HepG2 (cell line): ENCODE measurements around the gene REEP6. TPM values are rescaled to one million over a fixed set of nuclear protein-coding genes. Genes with fewer than 3 reads are reported as not detected.

Experiments used
- CBFB ChIP-seq: sonication (generic); formaldehyde crosslinking; IDR thresholded peaks from 2 replicates; pipeline ENCODE4 v1.4.0; 2020; ENCODE audit warnings: missing genetic modification reagents
- CREB1 ChIP-seq, 2 experiments: fragments of 450-650 bp in 1 of 2; IDR thresholded peaks; 2 replicates each; pipeline ENCODE4 v1.6.1; 2016 to 2017; ENCODE audit warnings: control low read depth in 1 of 2, mild to moderate bottlenecking in 1 of 2, missing compliant biosample characterization in 1 of 2, missing genetic modification characterization in 1 of 2
- FOSL2 ChIP-seq: sonication (generic); formaldehyde crosslinking; IDR thresholded peaks from 2 replicates; pipeline ENCODE4 v1.4.0; 2020; ENCODE audit warnings: missing genetic modification reagents
- FOXC1 ChIP-seq: sonication (generic); formaldehyde crosslinking; IDR thresholded peaks from 2 replicates; pipeline ENCODE4 v1.8.0; 2022; ENCODE audit warnings: mild to moderate bottlenecking, missing genetic modification reagents, borderline replicate concordance
- IKZF5 ChIP-seq: IDR thresholded peaks from 2 replicates; pipeline ENCODE4 v1.6.1; 2018; ENCODE audit warnings: missing genetic modification reagents, mild to moderate bottlenecking, missing compliant biosample characterization
- IRX3 ChIP-seq: sonication (generic); formaldehyde crosslinking; IDR thresholded peaks from 2 replicates; pipeline ENCODE4 v1.8.1; 2023; ENCODE audit warnings: mild to moderate bottlenecking, low read depth, missing genetic modification reagents, borderline replicate concordance
- KDM2A ChIP-seq: sonication (generic); formaldehyde crosslinking; IDR thresholded peaks from 2 replicates; pipeline ENCODE4 v1.4.0; 2020; ENCODE audit warnings: low read depth, missing genetic modification reagents, borderline replicate concordance
- STAT6 ChIP-seq: sonication (generic); formaldehyde crosslinking; IDR thresholded peaks from 2 replicates; pipeline ENCODE4 v1.4.0; 2020; ENCODE audit warnings: missing genetic modification reagents, mild to moderate bottlenecking, borderline replicate concordance
- YEATS2 ChIP-seq: sonication (generic); formaldehyde crosslinking; IDR thresholded peaks from 2 replicates; pipeline ENCODE4 v1.4.0; 2020; ENCODE audit warnings: missing genetic modification reagents, borderline replicate concordance
- ZFP90 ChIP-seq: sonication (generic); formaldehyde crosslinking; IDR thresholded peaks from 2 replicates; pipeline ENCODE4 v1.8.0; 2022; ENCODE audit warnings: missing genetic modification reagents, mild to moderate bottlenecking, inconsistent platforms, borderline replicate concordance
- ZNF251 ChIP-seq: sonication (generic); formaldehyde crosslinking; IDR thresholded peaks from 2 replicates; pipeline ENCODE4 v1.9.0; 2021; ENCODE audit warnings: mild to moderate bottlenecking, missing genetic modification reagents
- ZNF275 ChIP-seq: sonication (generic); formaldehyde crosslinking; IDR thresholded peaks from 2 replicates; pipeline ENCODE4 v1.8.0; 2022; ENCODE audit warnings: missing genetic modification reagents, mild to moderate bottlenecking, inconsistent platforms, borderline replicate concordance
- ZNF281 ChIP-seq: sonication (generic); formaldehyde crosslinking; IDR thresholded peaks from 2 replicates; pipeline ENCODE4 v1.4.0; 2020; ENCODE audit warnings: missing genetic modification reagents, borderline replicate concordance
- ZNF333 ChIP-seq: sonication (generic); formaldehyde crosslinking; IDR thresholded peaks from 2 replicates; pipeline ENCODE4 v1.4.0; 2020; ENCODE audit warnings: mild to moderate bottlenecking, missing genetic modification reagents, borderline replicate concordance
- ZNF512B ChIP-seq: sonication (generic); formaldehyde crosslinking; IDR thresholded peaks from 2 replicates; pipeline ENCODE4 v1.5.1; 2020; ENCODE audit warnings: missing genetic modification reagents, mild to moderate bottlenecking, borderline replicate concordance
- ZNF616 ChIP-seq: sonication (generic); formaldehyde crosslinking; IDR thresholded peaks from 2 replicates; pipeline ENCODE4 v1.5.0; 2020; ENCODE audit warnings: low read depth, mild to moderate bottlenecking, missing genetic modification reagents
- ZNF619 ChIP-seq: sonication (generic); formaldehyde crosslinking; IDR thresholded peaks from 2 replicates; pipeline ENCODE4 v1.4.0; 2020; ENCODE audit warnings: mild to moderate bottlenecking, missing genetic modification reagents
- polyA plus RNA-seq, 8 experiments: library from polyadenylated mRNA; depleted of rRNA in 3 of 8; stranded (reverse) in 7 of 8; unstranded in 1 of 8; fragments of >200 nt; fragmentation: Illumina TruSeq in 4 of 8; extraction: Trizol in 4 of 8; gene quantifications; 2 replicates each; pipeline versions ENCODE4 v1.2.1 to v1.2.3, GENCODE V29; 2011 to 2016; ENCODE audit warnings: low read depth in 4 of 8, missing spikeins in 1 of 8, mixed read lengths in 1 of 8; ENCODE audit not compliant: insufficient read depth in 1 of 8
- total RNA-seq, 5 experiments: library from RNA; depleted of rRNA; stranded (reverse); fragments of >200 nt; fragmentation: Illumina TruSeq; extraction: Trizol; gene quantifications; 2 replicates each; pipeline ENCODE4 v1.2.3, GENCODE V29; 2016; ENCODE audit warnings: low read depth in 1 of 5

REEP6 gene
- total and polyA plus RNA-seq, 2 of the 13 experiments (the other 11 are each of a cell fraction or from before 2014, with no cell fraction given), result 10.0 to 28.8 TPM

- no peak for TF ChIP-seq ZNF616
- TF ChIP-seq ZNF512B, result no peak
- TF ChIP-seq IKZF5, result peak; percentile 20; the same call in 1 of the 2 replicates
- TF ChIP-seq CREB1 (IDR thresholded peaks at IDR 0.05), result no peak
- TF ChIP-seq CREB1 (CRISPR knock-in tag; IDR thresholded peaks at IDR 0.05), result no peak
- TF ChIP-seq YEATS2 (CRISPR knock-in tag), result no peak
- no peak for TF ChIP-seq ZFP90
- no peak for TF ChIP-seq ZNF251 (CRISPR knock-in tag)
- TF ChIP-seq FOSL2 (CRISPR knock-in tag), result peak; percentile 82
- no peak; the same call in 1 of the 2 replicates for TF ChIP-seq ZNF619 (CRISPR knock-in tag)
- TF ChIP-seq CBFB (CRISPR knock-in tag), result no peak
- no peak for TF ChIP-seq ZNF281
- TF ChIP-seq KDM2A (CRISPR knock-in tag), result no peak
- TF ChIP-seq STAT6, result no peak
- TF ChIP-seq ZNF275 (CRISPR knock-in tag), result no peak
- no peak for TF ChIP-seq ZNF333 (CRISPR knock-in tag)
- TF ChIP-seq IRX3 (CRISPR knock-in tag), result no peak
- TF ChIP-seq FOXC1 (CRISPR knock-in tag), result no peak; the same call in 1 of the 2 replicates
Measured at GRCh38 chr19:1445185-1445931, 45.6 kb upstream of the REEP6 start (continued).
